NCI-H82 treated with DMSO at 0.1 percent for 48 hours (cell line): ENCODE measurements around the gene INPPL1.
"Not testable (repeated sequence)": the region's sequence is repeated elsewhere in the genome, so short reads cannot be mapped to it uniquely, and the experiment has no call there.

Source experiments
- DNase-seq: peaks from one replicate; lab custom pipeline; 2025; ENCODE audit not compliant: unreplicated experiment; lab: John Stamatoyannopoulos, UW

INPPL1 gene

DNA sequence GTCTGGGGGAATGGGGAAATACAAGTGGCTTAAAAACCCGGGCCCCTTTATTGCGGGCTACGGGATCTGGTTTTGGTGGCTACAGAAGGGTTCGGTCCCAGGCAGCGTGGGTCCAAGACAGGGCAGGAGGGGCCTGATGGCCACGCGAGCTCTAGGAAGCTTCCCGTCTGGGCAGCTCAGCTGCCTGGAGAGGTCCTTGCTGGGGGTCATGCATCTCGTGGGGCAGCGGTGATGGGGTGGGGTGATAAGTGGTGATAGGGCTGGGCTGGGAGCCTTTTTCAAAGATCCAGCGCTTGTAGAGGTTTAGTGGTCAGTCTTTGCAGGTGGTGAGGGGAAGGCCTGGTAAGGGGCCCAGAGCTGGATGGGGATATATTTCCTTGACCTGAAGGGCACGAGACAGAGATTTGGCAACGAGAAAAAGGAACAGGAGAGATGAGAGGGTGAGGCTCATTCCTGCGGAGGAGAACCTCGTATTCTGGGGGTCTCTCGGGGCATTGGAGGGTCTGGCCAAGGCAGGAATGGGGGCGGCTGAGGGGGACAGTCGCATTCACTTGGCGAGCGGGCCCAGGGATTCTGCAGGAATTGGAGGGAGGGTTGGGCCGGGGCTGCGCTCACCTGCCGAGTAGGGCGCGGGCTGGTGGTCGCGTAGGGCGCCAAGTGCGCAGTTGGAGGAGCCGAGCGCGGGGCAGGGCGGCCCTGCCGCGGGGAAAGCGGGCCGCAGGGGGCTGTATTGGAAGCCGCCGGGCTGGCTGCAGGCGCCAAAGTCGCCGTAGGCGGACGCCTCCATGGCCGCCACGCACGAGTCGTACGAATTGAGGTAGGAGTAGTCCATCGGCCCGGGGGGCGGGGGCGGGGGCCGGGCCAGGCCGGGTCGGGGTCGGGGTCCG is 18.8 kb downstream of the INPPL1 start:
- DNase-seq: no peak

DNA sequence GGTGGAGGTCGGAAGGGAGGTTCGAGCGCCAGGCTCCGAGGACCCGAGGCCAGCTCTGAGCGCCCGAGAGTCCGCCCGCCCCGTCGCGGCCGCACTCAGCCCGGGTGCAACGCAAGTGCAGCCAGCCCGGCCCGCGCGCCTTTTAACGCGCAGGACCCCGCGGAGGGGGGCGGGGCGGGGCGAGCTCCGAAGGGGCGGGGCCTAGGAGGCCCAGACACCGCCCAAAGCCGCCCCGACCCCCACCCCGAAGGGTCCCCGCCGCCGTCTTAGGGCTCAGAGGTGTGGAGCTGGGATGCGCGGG is 19.4 kb downstream of the INPPL1 start, which contains the start of gene PHOX2A:
Gene PHOX2A, minus strand, starts transcription at position 117 of the 301 bp plus-strand sequence. CDS start 172 bp downstream, outside the sequence.
- no peak for DNase-seq

GRCh38 chr11:72244361-72245262 is 20.0 kb downstream of the INPPL1 start:
- DNase-seq: no peak

DNA sequence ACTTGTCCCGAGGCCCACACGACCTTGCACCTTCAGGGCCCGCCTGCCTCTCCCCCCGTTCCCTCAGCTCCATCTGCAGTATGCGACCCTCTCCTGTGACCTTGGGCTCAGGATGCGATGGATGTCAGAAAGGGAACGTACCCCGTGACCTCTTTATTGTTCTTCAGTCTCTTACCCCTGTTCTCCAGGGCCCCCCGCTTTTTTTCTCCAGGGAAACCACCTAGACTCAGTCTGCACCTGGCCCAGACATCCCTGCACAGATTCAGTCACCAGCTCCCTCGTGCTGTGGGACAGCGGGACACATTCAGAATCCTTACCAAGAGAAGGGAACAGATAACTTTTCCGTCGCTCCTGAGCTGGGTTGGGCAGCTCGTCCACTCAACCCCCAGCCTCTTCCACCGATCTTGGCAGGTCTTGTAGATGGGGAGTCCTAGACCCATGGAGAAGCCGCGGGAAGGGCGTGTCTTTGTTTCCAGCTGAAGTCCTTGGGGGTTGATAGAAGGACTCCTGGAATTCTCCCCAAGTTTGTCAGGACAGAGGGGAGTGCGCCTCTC is 20.8 kb downstream of the INPPL1 start:
- no peak for DNase-seq

GRCh38 chr11:72247584-72247983 is 23.0 kb downstream of the INPPL1 start:
- DNase-seq: no peak

- DNase-seq: no peak
Observed at GRCh38 chr11:72249961-72250360, 25.4 kb downstream of the INPPL1 start.

DNA sequence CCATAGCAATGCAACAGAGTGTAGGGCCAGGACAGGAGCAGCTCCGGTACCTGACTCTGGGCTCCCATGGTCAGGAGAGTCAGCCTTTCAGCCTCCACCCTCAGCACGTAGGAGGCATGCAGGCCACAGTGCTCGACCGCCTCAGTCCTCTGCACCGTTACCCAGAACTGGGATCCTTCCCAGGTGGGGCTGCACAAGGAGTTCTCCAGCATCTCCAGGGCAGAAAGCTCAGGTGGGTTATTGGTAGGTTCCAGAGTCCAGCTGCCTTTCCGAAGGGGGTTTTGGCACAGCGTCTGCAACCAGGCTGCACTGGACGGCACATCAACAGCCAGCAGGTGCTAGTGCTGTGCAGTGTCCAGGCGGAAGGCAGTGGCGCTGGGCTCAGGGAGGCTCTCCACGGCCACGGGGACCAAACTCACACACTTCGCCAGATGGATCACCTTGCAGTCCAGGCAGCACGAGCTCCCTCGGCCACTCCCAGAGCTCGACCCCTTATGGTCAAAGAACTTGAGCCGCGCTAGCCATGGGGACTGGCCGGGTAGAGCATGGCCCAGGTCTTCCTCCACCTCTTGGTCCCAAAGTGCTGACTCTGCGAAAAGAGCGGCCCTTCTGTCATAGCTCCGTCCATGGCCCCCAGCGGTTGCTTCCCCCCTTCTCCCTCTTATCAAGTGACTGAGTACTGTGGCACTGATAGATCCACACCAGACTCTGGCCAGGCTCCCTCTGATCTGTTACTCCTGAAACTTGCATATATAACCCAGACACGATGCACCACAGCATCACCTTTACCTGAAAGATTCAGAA is 26.3 kb downstream of the INPPL1 start:
- DNase-seq: no peak

- DNase-seq: no peak
Observed at GRCh38 chr11:72251614-72252013, 27.0 kb downstream of the INPPL1 start.

- DNase-seq: no peak
Observed at GRCh38 chr11:72253392-72253791, 28.8 kb downstream of the INPPL1 start.

GRCh38 chr11:72254299-72254993 is 29.9 kb downstream of the INPPL1 start:
- no peak for DNase-seq

- no peak for DNase-seq
Observed at GRCh38 chr11:72257570-72257969, 33.0 kb downstream of the INPPL1 start.

- DNase-seq: no peak
Observed at GRCh38 chr11:72259490-72259889, 34.9 kb downstream of the INPPL1 start.

DNA sequence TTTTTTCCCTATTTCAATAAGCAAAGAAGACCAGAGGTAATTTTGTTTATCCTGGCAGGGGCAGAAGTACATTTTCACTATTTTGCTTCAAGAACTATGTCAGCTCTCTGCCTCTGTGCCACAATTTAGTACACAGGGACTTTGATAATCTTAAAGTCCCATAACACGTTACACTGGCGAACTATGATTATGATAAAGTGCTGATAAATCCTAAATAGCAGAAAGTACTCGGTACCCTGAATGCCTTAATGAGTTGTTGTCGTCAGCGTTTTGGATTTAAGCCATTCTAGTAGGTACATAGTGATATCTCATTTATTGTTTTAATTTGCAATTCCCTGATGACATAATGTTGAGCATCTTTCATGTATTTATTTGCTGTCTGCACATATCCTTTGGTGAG is 36.0 kb downstream of the INPPL1 start:
- DNase-seq: no peak

DNA sequence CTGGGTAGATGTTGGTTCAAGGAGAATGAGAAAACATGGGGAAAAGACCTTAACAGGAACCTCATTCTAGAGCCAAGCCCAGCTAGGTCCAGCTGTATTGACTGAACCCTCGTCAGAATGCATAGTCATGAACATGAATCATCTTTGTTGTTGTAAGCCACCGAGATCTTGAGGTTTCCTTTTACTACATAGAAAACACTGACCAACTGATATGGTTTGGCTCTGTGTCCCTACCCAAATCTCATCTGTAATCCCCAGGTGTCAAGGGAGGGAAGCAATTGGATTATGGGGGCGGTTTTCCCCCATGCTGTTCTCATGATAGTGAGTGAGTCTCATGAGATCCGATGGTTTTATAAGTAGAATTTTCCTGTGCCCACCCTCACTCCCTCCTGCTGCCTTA is 38.8 kb downstream of the INPPL1 start:
- no peak for DNase-seq

GRCh38 chr11:72265951-72266350 is 41.4 kb downstream of the INPPL1 start:
- DNase-seq: no peak

GRCh38 chr11:72266960-72267359 is 42.4 kb downstream of the INPPL1 start:
- not testable (repeated sequence) for DNase-seq

DNA sequence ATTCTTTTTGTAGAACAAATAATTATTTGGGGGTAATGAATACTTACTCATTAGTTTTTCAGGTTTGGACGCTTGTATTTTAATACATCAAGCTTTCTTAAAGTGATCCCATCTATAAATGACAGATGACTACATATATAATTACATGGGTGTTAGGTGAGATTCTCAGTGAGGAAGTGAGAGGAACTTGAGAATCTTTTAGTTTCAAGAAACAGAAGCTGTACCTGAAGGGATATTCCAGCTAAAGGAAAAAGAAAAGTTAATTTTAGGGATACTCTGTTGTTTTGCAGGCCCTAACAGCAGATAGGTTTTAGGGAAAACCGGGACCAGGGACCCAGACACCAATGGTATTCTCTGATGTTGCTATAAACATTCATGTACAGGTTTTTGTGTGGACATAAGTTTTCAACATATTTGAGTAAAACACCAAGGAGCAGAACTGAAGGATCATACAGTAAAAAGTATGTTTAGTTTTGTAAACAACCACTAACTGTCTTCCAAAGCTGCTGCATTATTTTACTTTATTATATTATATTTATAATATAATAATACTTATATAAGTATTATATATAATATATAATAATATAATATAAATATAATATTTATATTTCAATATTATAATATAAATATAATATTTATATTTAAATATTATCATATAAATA is 43.5 kb downstream of the INPPL1 start:
- no peak for DNase-seq

DNA sequence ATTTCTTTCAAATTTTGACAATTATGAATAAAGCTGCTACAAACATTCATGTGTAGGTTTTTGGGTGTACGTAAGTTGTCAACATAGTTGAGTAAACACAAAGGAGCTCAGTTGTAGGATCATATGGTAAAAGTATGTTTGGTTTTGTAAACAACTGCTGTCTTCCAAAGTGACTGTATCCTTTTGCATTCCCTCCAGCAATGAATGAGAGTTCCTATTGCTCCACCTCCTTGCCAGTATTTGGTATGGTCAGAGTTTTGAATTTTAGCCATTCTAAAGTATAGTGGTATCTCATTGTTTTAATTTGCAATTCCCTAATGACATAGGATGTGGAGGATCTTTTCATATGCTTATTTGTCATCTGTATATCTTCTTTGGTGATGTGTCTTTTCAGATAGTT is 47.4 kb downstream of the INPPL1 start:
- no peak for DNase-seq

DNA sequence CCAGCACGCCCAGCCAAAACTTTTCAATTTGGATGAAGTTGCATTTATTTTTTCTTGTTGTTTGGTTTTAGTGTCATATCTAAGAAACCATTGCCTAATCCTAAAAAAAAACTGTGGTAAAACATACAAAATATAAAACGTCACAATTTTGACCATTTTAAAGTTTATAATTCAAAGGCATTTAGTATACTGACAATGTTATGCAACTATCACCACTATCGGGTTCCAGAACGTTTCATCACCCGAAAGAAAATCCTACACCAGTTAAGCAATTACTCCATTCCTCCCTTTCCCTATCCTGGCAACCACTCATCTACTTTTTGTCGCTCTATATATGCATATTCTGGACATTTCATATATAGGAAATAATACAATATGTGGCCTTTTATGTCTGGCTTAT is 49.9 kb downstream of the INPPL1 start:
- DNase-seq: no peak

GRCh38 chr11:72278905-72279304 is 54.3 kb downstream of the INPPL1 start:
- no peak for DNase-seq
